Body of pancreas (tissue), 4 donors: ENCODE results near the gene RECK. TPM values are rescaled to one million over a fixed set of nuclear protein-coding genes. Genes with fewer than 3 reads are reported as not detected.

ENCODE experiments used
- ATAC-seq: fragments of 150-250 bp; one replicate; pipeline ENCODE4 v1.9.1; 2016
- DNase-seq, 4 donors: peaks; one replicate each; pipeline ENCODE4 v3.0.0-alpha.2; 2019
- H3K27ac ChIP-seq, 4 donors: fragments of 200-600 bp; sonication (generic); 1 replicate in 3 of 4; 2 replicates in 1 of 4; pipeline versions ENCODE4 v1.5.1 to v1.6.1; 2016 to 2019; ENCODE audit warnings: mild to moderate bottlenecking in 1 of 4, mixed read lengths in 1 of 4, moderate library complexity in 1 of 4
- H3K27me3 ChIP-seq, 2 donors: fragments of 200-600 bp; sonication (generic); one replicate each; pipeline ENCODE4 v1.6.0; 2016; ENCODE audit warnings: mild to moderate bottlenecking in 1 of 2
- H3K36me3 ChIP-seq, 2 donors: fragments of 200-600 bp; sonication (generic); replicated peaks in 1 of 2; 2 replicates each; pipeline ENCODE4 v1.5.1; 2016; ENCODE audit warnings: low read depth in 2 of 2; ENCODE audit not compliant: insufficient read depth in 1 of 2
- H3K4me1 ChIP-seq: fragments of 200-600 bp; sonication (generic); one replicate; pipeline ENCODE4 v1.6.0; 2016
- H3K4me3 ChIP-seq, 2 donors: fragments of 200-600 bp; sonication (generic); 1 replicate in 1 of 2; 2 replicates in 1 of 2; pipeline ENCODE4 v1.5.1; 2016 to 2019
- H3K9me3 ChIP-seq, 3 donors: fragments of 200-600 bp; sonication (generic); 1 replicate in 2 of 3; 2 replicates in 1 of 3; pipeline ENCODE4 v1.5.1; 2016
- CTCF ChIP-seq, 7 experiments: fragments of 450-650 bp in 4 of 7; fragments of 200-600 bp in 3 of 7; sonication (generic) in 3 of 7; IDR thresholded peaks; one replicate each; pipeline ENCODE4 v1.5.1; 2016 to 2019; ENCODE audit warnings: antibody characterized with exemption in 7 of 7
- POLR2A ChIP-seq, 3 donors: fragments of 450-650 bp; IDR thresholded peaks; one replicate each; pipeline ENCODE4 v1.6.1; 2016; ENCODE audit warnings: antibody characterized with exemption in 3 of 3, mild to moderate bottlenecking in 2 of 3
- WGBS, 2 donors: methylation state at CpG; one replicate each; pipeline ENCODE4 v1.1.5; 2017; 5-methylcytosine and 5-hydroxymethylcytosine counted together
- intact Hi-C: fragments of 100-400 bp; cut with DNase I; formaldehyde crosslinking; loops from one replicate; pipeline ENCODE4 v1.15.1; 2023
- total RNA-seq, 2 donors: library from RNA; depleted of rRNA; stranded (reverse); fragments of >200 nt; gene quantifications; one replicate each; pipeline ENCODE4 v1.1.0, GENCODE V29; 2016

The RECK gene
- total RNA-seq, 2 donors from 2014 or later = 2.6 to 7.0 TPM

- TF ChIP-seq CTCF (IDR thresholded peaks at IDR 0.05) (no peak), POLR2A (IDR thresholded peaks at IDR 0.05) (no peak)
- intact Hi-C loops = loop anchor here (5.0 kb wide), 1 partner anchor 65 kb away; the partner anchor contains the start of gene CCIN
- ATAC-seq = no peak
- Histone ChIP-seq H3K36me3 (no peaks in the 10 kb centered on the region), H3K4me3 (no peak overlapping the region), H3K4me1 (no peaks in the 10 kb centered on the region), H3K27me3 (no peaks in the 10 kb centered on the region), H3K27ac (no peak overlapping the region), H3K9me3 (no peaks in the 10 kb centered on the region)
- WGBS, 2 donors = 60 to 70% methylated on average over 4 of the region's 4 CpGs
- peak in 1 of 4 donors; percentile 19 for DNase-seq
Observed at GRCh38 chr9:36101916-36102741, 65.4 kb downstream of the RECK start.

- Histone ChIP-seq H3K27ac (no peak overlapping the region), H3K36me3 (no peaks in the 10 kb centered on the region), H3K4me3 (no peak overlapping the region), H3K4me1 (no peaks in the 10 kb centered on the region), H3K9me3 (no peaks in the 10 kb centered on the region), H3K27me3 (no peaks in the 10 kb centered on the region)
- intact Hi-C loops = loop anchor here (5.0 kb wide), 1 partner anchor 64 kb away; the partner anchor contains the start of gene CCIN
- ATAC-seq (peak; percentile 81), DNase-seq (peak; percentile 79 to 87 (median 82))
- peak; percentile 47 to 82 (median 76) for TF ChIP-seq CTCF (IDR thresholded peaks at IDR 0.05)
- no peak for TF ChIP-seq POLR2A (IDR thresholded peaks at IDR 0.05)
- whole genome bisulfite sequencing, 2 donors = 74 to 76% methylated on average over 10 of the region's 10 CpGs
Observed at GRCh38 chr9:36102742-36103495, 66.2 kb downstream of the RECK start.

GRCh38 chr9:36109071-36109470 is 72.4 kb downstream of the RECK start:
- Histone ChIP-seq H3K27ac (no peak overlapping the region), H3K9me3 (no peaks in the 10 kb centered on the region), H3K4me1 (no peaks in the 10 kb centered on the region), H3K27me3 (no peaks in the 10 kb centered on the region), H3K4me3 (no peak overlapping the region), H3K36me3 (no peaks in the 10 kb centered on the region)
- intact Hi-C loops = no loop called here
- 67 to 85% methylated on average over 2 of the region's 2 CpGs for WGBS, 2 donors
- no peak for TF ChIP-seq CTCF (IDR thresholded peaks at IDR 0.05)
- TF ChIP-seq POLR2A (IDR thresholded peaks at IDR 0.05) = no peak
- DNase-seq (no peak), ATAC-seq (no peak)

GRCh38 chr9:36110434-36110833 is 73.7 kb downstream of the RECK start:
- H3K4me1 ChIP-seq = no peaks in the 10 kb centered on the region
- 72 to 78% methylated on average over 2 of the region's 2 CpGs for WGBS, 2 donors
- no peak overlapping the region for H3K27ac ChIP-seq
- intact Hi-C loops = no loop called here
- H3K36me3 ChIP-seq = no peaks in the 10 kb centered on the region
- TF ChIP-seq CTCF (IDR thresholded peaks at IDR 0.05) (no peak), POLR2A (IDR thresholded peaks at IDR 0.05) (no peak)
- no peak overlapping the region for H3K4me3 ChIP-seq
- DNase-seq = no peak
- no peaks in the 10 kb centered on the region for H3K27me3 ChIP-seq
- H3K9me3 ChIP-seq = no peaks in the 10 kb centered on the region
- no peak for ATAC-seq
